Endothelial cell of umbilical vein (primary cell): ENCODE results near the gene ELMOD2. TPM values are rescaled to one million over a fixed set of nuclear protein-coding genes. Genes with fewer than 3 reads are reported as not detected.
"Not testable (repeated sequence)": the region's sequence is repeated elsewhere in the genome, so short reads cannot be mapped to it uniquely, and the experiment has no call there.

Experiments
- BruUV-seq: library from RNA; stranded (reverse); fragments of 400-500 nt; replicated peaks from 2 replicates; lab custom pipeline; 2021; lab: Mats Ljungman, UMichigan
- CTCF ChIA-PET: fragments of 300-600, 350-600 bp; sonication (Branson Sonifier 250); formaldehyde crosslinking; loops from one replicate; lab custom pipeline; 2021; ENCODE audit warnings: antibody characterized with exemption, inconsistent platforms; lab: Charles Lee
- POLR2A ChIA-PET: fragments of 300-600, 350-600 bp; sonication (Branson Sonifier 250); formaldehyde crosslinking; loops from one replicate; lab custom pipeline; 2021; ENCODE audit warnings: antibody characterized with exemption, inconsistent platforms; lab: Charles Lee
- DNase-seq: peaks from one replicate; pipeline ENCODE4 v3.0.0-alpha.2; 2011; ENCODE audit warnings: low read depth, low spot score
- FAIRE-seq: peaks from 2 replicates; lab custom pipeline; 2011; peaks lifted over from hg19 to GRCh38; lab: Jason Lieb, UNC
- H2AFZ ChIP-seq: 2 replicates; pipeline ENCODE4 v1.6.0; 2012; ENCODE audit warnings: low read depth, low read length, control low read depth, inconsistent platforms
- H3K27ac ChIP-seq: 2 replicates; pipeline ENCODE4 v1.5.1; 2011; ENCODE audit warnings: low read depth, mild to moderate bottlenecking, control low read depth, low read length, moderate library complexity; ENCODE audit not compliant: insufficient read depth
- H3K27me3 ChIP-seq, 2 experiments: 2 replicates each; pipeline versions ENCODE4 v1.6.0 to v1.6.1; 2011; ENCODE audit warnings: low read length in 2 of 2, mixed read lengths in 1 of 2; ENCODE audit not compliant: control insufficient read depth in 2 of 2, insufficient read depth in 2 of 2
- H3K36me3 ChIP-seq, 2 experiments: 2 replicates in 1 of 2; 3 replicates in 1 of 2; pipeline ENCODE4 v1.5.1; 2011; ENCODE audit warnings: low read length in 2 of 2, mild to moderate bottlenecking in 1 of 2, moderate library complexity in 1 of 2; ENCODE audit not compliant: control insufficient read depth in 2 of 2, insufficient read depth in 2 of 2; ENCODE audit errors: extremely low read depth in 1 of 2
- H3K4me1 ChIP-seq: 3 replicates; pipeline ENCODE4 v1.5.1; 2011; ENCODE audit warnings: mild to moderate bottlenecking, low read length; ENCODE audit not compliant: control insufficient read depth, insufficient read depth; ENCODE audit errors: extremely low read depth
- H3K4me2 ChIP-seq: 2 replicates; pipeline ENCODE4 v1.6.1; 2011; ENCODE audit warnings: low read length, control low read depth, mixed read lengths; ENCODE audit not compliant: insufficient read depth
- H3K4me3 ChIP-seq, 3 experiments: fragments of 200-600 bp in 1 of 3; sonication (generic), shearing (Covaris generic) in 1 of 3; replicated peaks in 1 of 3; 2 replicates each; pipeline ENCODE4 v1.5.1; 2011 to 2016; ENCODE audit warnings: control low read depth in 3 of 3, low read length in 3 of 3, mild to moderate bottlenecking in 2 of 3, inconsistent platforms in 1 of 3, low read depth in 1 of 3, moderate library complexity in 1 of 3; ENCODE audit not compliant: insufficient read depth in 1 of 3
- H3K79me2 ChIP-seq: 2 replicates; pipeline ENCODE4 v1.6.0; 2012; ENCODE audit warnings: low read length, inconsistent platforms; ENCODE audit not compliant: control insufficient read depth, insufficient read depth
- H3K9ac ChIP-seq: replicated peaks from 2 replicates; pipeline ENCODE3; 2011; ENCODE audit warnings: low read length, control low read depth; ENCODE audit not compliant: insufficient read depth; ENCODE audit errors: extremely low read depth
- H3K9me1 ChIP-seq: replicated peaks from 3 replicates; pipeline ENCODE4 v1.6.0; 2011; ENCODE audit warnings: mild to moderate bottlenecking, low read length; ENCODE audit not compliant: control insufficient read depth, insufficient read depth; ENCODE audit errors: extremely low read depth
- H3K9me3 ChIP-seq: replicated peaks from 2 replicates; pipeline ENCODE4 v1.5.1; 2012; ENCODE audit warnings: low read length, inconsistent platforms; ENCODE audit not compliant: control insufficient read depth, insufficient read depth
- H4K20me1 ChIP-seq: replicated peaks from 2 replicates; pipeline ENCODE3; 2011; ENCODE audit warnings: mild to moderate bottlenecking, low read length; ENCODE audit not compliant: control insufficient read depth, insufficient read depth; ENCODE audit errors: extremely low read depth
- CTCF ChIP-seq, 2 donors: IDR thresholded peaks; 1 replicate in 1 of 2; 2 replicates in 1 of 2; pipeline ENCODE4 v1.5.1; 2011; ENCODE audit warnings: low read length in 2 of 2, mild to moderate bottlenecking in 2 of 2, moderate library complexity in 2 of 2, control low read depth in 1 of 2, inconsistent platforms in 1 of 2, low read depth in 1 of 2; ENCODE audit not compliant: insufficient read depth in 1 of 2; ENCODE audit errors: extremely low read depth in 1 of 2
- EZH2 ChIP-seq: IDR thresholded peaks from 2 replicates; pipeline ENCODE4 v1.6.1; 2012; ENCODE audit warnings: borderline replicate concordance, low read depth, mild to moderate bottlenecking, moderate library complexity, low read length, inconsistent platforms; ENCODE audit not compliant: severe bottlenecking
- FOS ChIP-seq: IDR thresholded peaks from 2 replicates; pipeline ENCODE4 v1.6.1; 2011; ENCODE audit warnings: mild to moderate bottlenecking, low read length, moderate library complexity, borderline replicate concordance; ENCODE audit not compliant: insufficient read depth
- GATA2 ChIP-seq: IDR thresholded peaks from 2 replicates; pipeline ENCODE4 v1.7.0; 2011; ENCODE audit warnings: low read depth, mild to moderate bottlenecking, moderate library complexity, mixed read lengths, low read length; ENCODE audit not compliant: insufficient read length, insufficient read depth
- JUN ChIP-seq: IDR thresholded peaks from 2 replicates; pipeline ENCODE4 v1.6.1; 2011; ENCODE audit warnings: borderline replicate concordance, low read depth; ENCODE audit not compliant: insufficient read length, insufficient read depth
- MYC ChIP-seq: IDR thresholded peaks from one replicate; pipeline ENCODE4 v1.6.1; 2011; ENCODE audit warnings: mild to moderate bottlenecking, low read depth, low read length
- POLR2A ChIP-seq: IDR thresholded peaks from 2 replicates; pipeline ENCODE4 v1.6.1; 2012; ENCODE audit warnings: low read depth, mild to moderate bottlenecking, control low read depth, low read length
- POLR2AphosphoS5 ChIP-seq: IDR thresholded peaks from 2 replicates; pipeline ENCODE4 v1.6.1; 2012; ENCODE audit warnings: low read depth, mild to moderate bottlenecking, control low read depth, low read length, moderate library complexity; ENCODE audit not compliant: insufficient read depth
- dilution Hi-C: fragments of 300-500 bp; cut with MboI; formaldehyde crosslinking; loops from one replicate; pipeline ENCODE4 v1.15.0; 2019; ENCODE audit warnings: low sequenced_read_pairs; ENCODE audit not compliant: extremely low pct_ligation_motif_present
- intact Hi-C: fragments of 100-400 bp; cut with micrococcal nuclease; formaldehyde crosslinking; loops from one replicate; pipeline ENCODE4 v1.10.0; 2022
- polyA plus RNA-seq, 4 experiments: library from polyadenylated mRNA; depleted of rRNA in 3 of 4; stranded (reverse) in 3 of 4; unstranded in 1 of 4; fragments of >200 nt; gene quantifications; 2 replicates each; pipeline versions ENCODE4 v1.2.1 to v1.2.3, GENCODE V29; 2011 to 2012; ENCODE audit warnings: missing spikeins in 1 of 4
- total RNA-seq: library from RNA; stranded (reverse); gene quantifications from 2 replicates; pipeline ENCODE4 v1.2.3, GENCODE V29; 2021
- TF ChIP-seq, protein P1 (sequence below): IDR thresholded peaks from 2 replicates; pipeline ENCODE4 v1.6.1; 2011; ENCODE audit not compliant: insufficient read depth, insufficient read length

ELMOD2 gene
- total and polyA plus RNA-seq, 2 donors (not counting 3 experiments of a cell fraction or from before 2014, with no cell fraction given) = 5.0 to 23.6 TPM

GRCh38 chr4:140504261-140504660 is 19.7 kb upstream of the ELMOD2 start:
- Histone ChIP-seq H3K79me2 (no peaks in the 10 kb centered on the region), H3K9me3 (no peaks in the 10 kb centered on the region), H3K4me3 (no peak overlapping the region), H3K27me3 (peaks cover 15 to 38% of the 10 kb centered on the region in 2 experiments), H3K36me3 (no peaks in the 10 kb centered on the region), H3K9ac (no peak overlapping the region), H3K4me1 (no peaks in the 10 kb centered on the region), H3K4me2 (no peak overlapping the region), H2AFZ (no peak overlapping the region), H4K20me1 (no peaks in the 10 kb centered on the region), H3K9me1 (no peaks in the 10 kb centered on the region), H3K27ac (no peak overlapping the region)
- no peak for DNase-seq
- no peak for FAIRE-seq
- dilution Hi-C loops = no loop called here
- no TSS peak for BruUV-seq
- no peak for TF ChIP-seq GATA2
- TF ChIP-seq POLR2AphosphoS5 = no peak
- TF ChIP-seq EZH2 = no peak
- TF ChIP-seq JUN = no peak
- TF ChIP-seq FOS = no peak
- TF ChIP-seq CTCF (IDR thresholded peaks at IDR 0.05; ENCODE audit: extremely low read depth in 1 of 2, insufficient read depth in 1 of 2, low read depth in 1 of 2, low read length in 2 of 2) = no peak
- TF ChIP-seq MYC = no peak
- TF ChIP-seq POLR2A = no peak
- TF ChIP-seq, protein P1, sequence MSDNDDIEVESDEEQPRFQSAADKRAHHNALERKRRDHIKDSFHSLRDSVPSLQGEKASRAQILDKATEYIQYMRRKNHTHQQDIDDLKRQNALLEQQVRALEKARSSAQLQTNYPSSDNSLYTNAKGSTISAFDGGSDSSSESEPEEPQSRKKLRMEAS = no peak
- ChIA-PET CTCF (no interaction called here), POLR2A (no interaction called here)
- intact Hi-C loops = no loop called here

DNA sequence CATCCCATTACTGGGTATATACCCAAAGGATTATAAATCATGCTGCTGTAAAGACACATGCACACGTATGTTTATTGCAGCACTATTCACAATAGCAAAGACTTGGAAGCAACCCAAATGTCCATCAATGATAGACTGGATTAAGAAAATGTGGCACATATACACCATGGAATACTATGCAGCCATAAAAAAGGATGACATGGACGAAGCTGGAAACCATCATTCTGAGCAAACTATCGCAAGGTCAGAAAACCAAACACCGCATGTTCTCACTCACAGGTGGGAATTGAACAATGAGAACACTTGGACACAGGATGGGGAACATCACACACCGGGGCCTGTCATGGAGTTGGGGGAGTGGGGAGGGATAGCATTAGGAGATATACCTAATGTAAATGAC is 10.2 kb upstream of the ELMOD2 start:
- dilution Hi-C loops, CTCF ChIA-PET, H4K20me1 ChIP-seq, FAIRE-seq, POLR2A ChIA-PET, H3K36me3 ChIP-seq, H3K9ac ChIP-seq, H3K4me2 ChIP-seq, H3K4me3 ChIP-seq, DNase-seq, H2AFZ ChIP-seq, H3K79me2 ChIP-seq, BruUV-seq, intact Hi-C loops, H3K27ac ChIP-seq, H3K9me1 ChIP-seq, H3K4me1 ChIP-seq, H3K9me3 ChIP-seq, H3K27me3 ChIP-seq: not testable (repeated sequence)
